Measurements from ENCODE around the gene RNF224. TPM values are rescaled to one million over a fixed set of nuclear protein-coding genes. Genes with fewer than 3 reads are reported as not detected.

The RNF224 gene
- total RNA-seq, 1 experiment from 2014 or later = 1.2 TPM

- Histone ChIP-seq H3K9me2 (replicated peaks; ENCODE audit: low read length) (no peaks in the 10 kb centered on the region), H2AFZ (ENCODE audit: low read length) (peak within 1 kb of the TSS; percentile 74), H3K27me3 (ENCODE audit: low read length) (no peaks in the 10 kb centered on the region), H3K79me2 (ENCODE audit: low read length) (peaks cover 58% of the 10 kb centered on the region), H3K4me2 (ENCODE audit: low read length) (peak within 1 kb of the TSS; percentile 98), H3K9me3 (ENCODE audit: low read length) (no peaks in the 10 kb centered on the region), H3K36me3 (ENCODE audit: low read depth, low read length) (no peaks in the 10 kb centered on the region), H3K4me3 (ENCODE audit: low read length) (peak within 1 kb of the TSS; percentile 99), H4K20me1 (ENCODE audit: low read length) (no peaks in the 10 kb centered on the region), H3F3A (ENCODE audit: low read length, unreplicated experiment) (no peaks in the 10 kb centered on the region), H3K9ac (ENCODE audit: low read length) (peak within 1 kb of the TSS; percentile 99), H3K27ac (ENCODE audit: low read length) (0 out of 2 replicates have a peak within 1 kb of the TSS, but pooled peaks have one; percentile 20), H3K4me1 (ENCODE audit: insufficient read depth, low read length) (peaks cover 24% of the 10 kb centered on the region)
- ATAC-seq (peak; percentile 44), DNase-seq (peak; percentile 82)
- TF ChIP-seq CTCF (conservative IDR thresholded peaks at IDR 0.05; ENCODE audit: low read depth, low read length) (no peak), EZH2 (IDR thresholded peaks at IDR 0.05; ENCODE audit: low read length, unreplicated experiment) (no peak), EZH2phosphoT487 (IDR thresholded peaks at IDR 0.05; ENCODE audit: borderline replicate concordance, low read length) (no peak)
- POLR2A ChIA-PET (ENCODE audit: unreplicated experiment) = no interaction called here
- CTCF ChIA-PET = no interaction called here
- intact Hi-C loops (cut with micrococcal nuclease) = no loop called here
- BruUV-seq (replicated peaks) = no TSS peak
These were observed 21.9 kb upstream of the RNF224 start, which contains the start of the genes NDOR1 and TMEM203 for GRCh38 chr9:137205126-137206069. Gene NDOR1, plus strand, starts transcription at chr9:137205700. Its CDS starts 78 bp downstream, at chr9:137205778. Gene TMEM203, minus strand, starts transcription at chr9:137205648. Its CDS starts 234 bp downstream, at chr9:137205414.

- no peaks in the 10 kb centered on the region for H4K20me1 ChIP-seq (ENCODE audit: low read length)
- peak overlapping the region; percentile 99 for H3K4me3 ChIP-seq (ENCODE audit: low read length)
- H3K79me2 ChIP-seq (ENCODE audit: low read length) = peaks cover 52% of the 10 kb centered on the region
- DNase-seq (no peak), ATAC-seq (no peak)
- no peaks in the 10 kb centered on the region for H3K9me2 ChIP-seq (replicated peaks; ENCODE audit: low read length)
- H3K4me2 ChIP-seq (ENCODE audit: low read length) = peak overlapping the region; percentile 98
- no peak overlapping the region for H3K27ac ChIP-seq (ENCODE audit: low read length)
- TF ChIP-seq EZH2 (IDR thresholded peaks at IDR 0.05; ENCODE audit: low read length, unreplicated experiment) = no peak
- no peak for TF ChIP-seq CTCF (conservative IDR thresholded peaks at IDR 0.05; ENCODE audit: low read depth, low read length)
- no peak for TF ChIP-seq EZH2phosphoT487 (IDR thresholded peaks at IDR 0.05; ENCODE audit: borderline replicate concordance, low read length)
- H3K27me3 ChIP-seq (ENCODE audit: low read length) = no peaks in the 10 kb centered on the region
- ChIA-PET POLR2A (ENCODE audit: unreplicated experiment) (no interaction called here), CTCF (no interaction called here)
- H3K4me1 ChIP-seq (ENCODE audit: insufficient read depth, low read length) = peaks cover 20% of the 10 kb centered on the region
- no peaks in the 10 kb centered on the region for H3K9me3 ChIP-seq (ENCODE audit: low read length)
- no peaks in the 10 kb centered on the region for H3K36me3 ChIP-seq (ENCODE audit: low read depth, low read length)
- H3F3A ChIP-seq (ENCODE audit: low read length, unreplicated experiment) = no peaks in the 10 kb centered on the region
- no peak overlapping the region for H2AFZ ChIP-seq (ENCODE audit: low read length)
- no TSS peak for BruUV-seq (replicated peaks)
- intact Hi-C loops (cut with micrococcal nuclease) = no loop called here
- H3K9ac ChIP-seq (ENCODE audit: low read length) = peak overlapping the region; percentile 99
These were observed 20.7 kb upstream of the RNF224 start for GRCh38 chr9:137206602-137207001.

- no peak overlapping the region for H2AFZ ChIP-seq (ENCODE audit: low read length)
- no peak overlapping the region for H3K27ac ChIP-seq (ENCODE audit: low read length)
- H3K79me2 ChIP-seq (ENCODE audit: low read length) = peaks cover 11% of the 10 kb centered on the region
- POLR2A ChIA-PET (ENCODE audit: unreplicated experiment) = no interaction called here
- peaks cover 8% of the 10 kb centered on the region for H3K4me1 ChIP-seq (ENCODE audit: insufficient read depth, low read length)
- no peaks in the 10 kb centered on the region for H4K20me1 ChIP-seq (ENCODE audit: low read length)
- no peaks in the 10 kb centered on the region for H3K27me3 ChIP-seq (ENCODE audit: low read length)
- CTCF ChIA-PET = no interaction called here
- no peaks in the 10 kb centered on the region for H3K36me3 ChIP-seq (ENCODE audit: low read depth, low read length)
- ATAC-seq = no peak
- no peaks in the 10 kb centered on the region for H3F3A ChIP-seq (ENCODE audit: low read length, unreplicated experiment)
- H3K9me2 ChIP-seq (replicated peaks; ENCODE audit: low read length) = no peaks in the 10 kb centered on the region
- no peak overlapping the region for H3K4me3 ChIP-seq (ENCODE audit: low read length)
- DNase-seq = no peak
- H3K9ac ChIP-seq (ENCODE audit: low read length) = no peak overlapping the region
- no peaks in the 10 kb centered on the region for H3K9me3 ChIP-seq (ENCODE audit: low read length)
- intact Hi-C loops (cut with micrococcal nuclease) = no loop called here
- TF ChIP-seq EZH2 (IDR thresholded peaks at IDR 0.05; ENCODE audit: low read length, unreplicated experiment) = no peak
- TF ChIP-seq CTCF (conservative IDR thresholded peaks at IDR 0.05; ENCODE audit: low read depth, low read length) = no peak
- no peak for TF ChIP-seq EZH2phosphoT487 (IDR thresholded peaks at IDR 0.05; ENCODE audit: borderline replicate concordance, low read length)
- no peak overlapping the region for H3K4me2 ChIP-seq (ENCODE audit: low read length)
- BruUV-seq (replicated peaks) = no TSS peak
These were observed 15.8 kb upstream of the RNF224 start for GRCh38 chr9:137211532-137211931.

Data from PC-3 (cell line).